ENCODE results near the gene PDLIM1. TPM values are rescaled to one million over a fixed set of nuclear protein-coding genes. Genes with fewer than 3 reads are reported as not detected.

Gene PDLIM1
- total and polyA plus RNA-seq, 2 of the 8 experiments (the other 6 are each of a cell fraction or from before 2014, with no cell fraction given): 169 to 245 TPM

- Histone ChIP-seq H2BK5ac (ENCODE audit: low read depth, low read length) (peak overlapping the region; percentile 77), H4K8ac (ENCODE audit: extremely low read depth, insufficient read depth, low read length) (no peak overlapping the region), H4K20me1 (replicated peaks in 1 of 2; ENCODE audit: control insufficient read depth in 1 of 2, insufficient read depth in 2 of 2, low read length in 2 of 2) (no peaks in the 10 kb centered on the region), H4K91ac (replicated peaks; ENCODE audit: insufficient read length, low read length) (peak overlapping the region; percentile 45), H2AFZ (ENCODE audit: low read length) (no peak overlapping the region), H3K4me3 (ENCODE audit: extremely low read depth in 1 of 4, insufficient read depth in 2 of 4, low read depth in 3 of 4, low read length in 4 of 4) (no peak overlapping the region), H3K56ac (replicated peaks; ENCODE audit: insufficient read length, low read depth, low read length) (no peak overlapping the region), H3K27me3 (replicated peaks in 1 of 4; ENCODE audit: control insufficient read depth in 3 of 4, extremely low read depth in 1 of 4, insufficient read depth in 3 of 4, low read length in 3 of 4) (no peaks in the 10 kb centered on the region), H3K4me1 (replicated peaks in 1 of 4; ENCODE audit: control insufficient read depth in 3 of 4, insufficient read depth in 4 of 4, low read length in 3 of 4) (peaks cover 0 to 10% (median 8%) of the 10 kb centered on the region in 4 experiments; a peak in 5 of 7 replicates), H2AK5ac (ENCODE audit: low read depth, low read length) (peak overlapping the region; percentile 11; the same call in 1 of the 2 replicates), H3K14ac (ENCODE audit: insufficient read length) (no peak overlapping the region), H3K4ac (replicated peaks; ENCODE audit: insufficient read length, low read depth, low read length) (peak overlapping the region; percentile 36), H2BK12ac (ENCODE audit: low read depth, low read length) (peak overlapping the region; percentile 84; the same call in 1 of the 2 replicates), H3K23ac (ENCODE audit: insufficient read length) (no peak overlapping the region), H3K79me2 (ENCODE audit: control insufficient read depth in 1 of 2, insufficient read depth in 2 of 2, low read length in 2 of 2) (peaks cover 0 to 11% of the 10 kb centered on the region in 2 experiments; a peak in 1 of 4 replicates), H2BK120ac (replicated peaks; ENCODE audit: low read depth, low read length) (no peak overlapping the region), H3K27ac (ENCODE audit: low read depth, low read length) (no peak overlapping the region), H3K4me2 (ENCODE audit: insufficient read depth in 1 of 2, low read depth in 2 of 2, low read length in 2 of 2) (no peak overlapping the region), H3K9ac (replicated peaks in 1 of 4; ENCODE audit: extremely low read depth in 1 of 4, low read depth in 3 of 4, low read length in 3 of 4) (no peak overlapping the region), H2BK20ac (ENCODE audit: low read length) (peak overlapping the region; percentile 91), H2BK15ac (ENCODE audit: low read length) (no peak overlapping the region), H3K79me1 (ENCODE audit: low read depth, low read length) (no peaks in the 10 kb centered on the region), H3K9me3 (ENCODE audit: insufficient read depth in 2 of 2, low read depth in 1 of 2, low read length in 1 of 2) (peaks cover 0 to 3% of the 10 kb centered on the region in 2 experiments; a peak in 1 of 4 replicates), H3K18ac (ENCODE audit: extremely low read depth, low read length) (peak overlapping the region; percentile 94), H3K36me3 (ENCODE audit: control insufficient read depth in 2 of 4, insufficient read depth in 4 of 4, low read length in 3 of 4) (peaks cover 7 to 53% (median 28%) of the 10 kb centered on the region in 4 experiments; a peak in 6 of 8 replicates), H3K23me2 (ENCODE audit: low read depth, low read length) (no peaks in the 10 kb centered on the region), H4K5ac (ENCODE audit: insufficient read length, low read depth, low read length) (no peak overlapping the region)
- ChIA-PET POLR2A (ENCODE audit: partially characterized antibody) (interaction anchor here (0.7 to 1.8 kb wide), 5 partner anchors 8 to 59 kb away, joined by 3 to 5 read pairs (median 3); no protein-coding TSS in a partner anchor), CTCF (ENCODE audit: partially characterized antibody) (interaction anchor here (0.6 to 16.4 kb wide), 12 partner anchors 10 to 354 kb away, joined by 3 to 363 read pairs (median 4); no protein-coding TSS in a partner anchor)
- WGBS, 2 experiments (ENCODE audit: extremely low coverage in 1 of 2, insufficient coverage in 1 of 2, insufficient read length in 1 of 2, insufficient replicate concordance in 2 of 2, low coverage in 1 of 2, low lambda C conversion rate in 2 of 2, missing lambda C conversion rate in 1 of 2): 88% methylated on average over 6 of the region's 6 CpGs; no CpG with 5 or more reads in 1 of the 2 experiments
- DNase-seq (ENCODE audit: low read depth in 1 of 2, low spot score in 2 of 2) (no peak), FAIRE-seq (no peak)
- peak; percentile 38; the same call in 1 of the 2 replicates for TF ChIP-seq POLR2AphosphoS5 (IDR thresholded peaks at IDR 0.05; ENCODE audit: low read depth, low read length)
- no peak for TF ChIP-seq CTCF (IDR thresholded peaks at IDR 0.05; ENCODE audit: control extremely low read depth in 1 of 3, insufficient read depth in 1 of 3, low read depth in 1 of 3, low read length in 3 of 3)
- TF ChIP-seq CREB1 (IDR thresholded peaks at IDR 0.05): no peak
Observed at GRCh38 chr10:95236068-95236903, 54.5 kb downstream of the PDLIM1 start.

All from H1 (cell line).